IMR-90 (cell line): ENCODE measurements around the gene CD207. TPM values are rescaled to one million over a fixed set of nuclear protein-coding genes. Genes with fewer than 3 reads are reported as not detected.

Source experiments
- ATAC-seq: fragments of 200-7000 bp; cut with Tn5 transposase; 2 replicates; pipeline ENCODE4 v1.9.1; 2020; ENCODE audit warnings: low read depth, mild to moderate bottlenecking, moderate library complexity
- BruUV-seq: library from RNA; stranded (reverse); fragments of 400-500 nt; replicated peaks from 2 replicates; lab custom pipeline; 2021; lab: Mats Ljungman, UMichigan
- CTCF ChIA-PET: fragments of 300-600 bp; formaldehyde crosslinking; extraction: SDS; loops from one replicate; lab custom pipeline; 2021; ENCODE audit warnings: antibody characterized with exemption; lab: Yijun Ruan, JAX
- POLR2A ChIA-PET: fragments of 300-600 bp; sonication (Branson Sonifier 250); formaldehyde crosslinking; loops from one replicate; lab custom pipeline; 2022; ENCODE audit warnings: antibody characterized with exemption; ENCODE audit not compliant: unreplicated experiment; lab: Charles Lee
- DNase-seq: peaks from one replicate; pipeline ENCODE4 v3.0.0; 2013
- H2AFZ ChIP-seq: replicated peaks from 2 replicates; pipeline ENCODE3; 2013; ENCODE audit warnings: low read length, mild to moderate bottlenecking; ENCODE audit not compliant: poor library complexity
- H2AK5ac ChIP-seq: 2 replicates; pipeline ENCODE4 v1.6.1; 2013; ENCODE audit warnings: low read depth, low read length, inconsistent platforms
- H2AK9ac ChIP-seq: replicated peaks from 2 replicates; pipeline ENCODE3; 2013; ENCODE audit warnings: mild to moderate bottlenecking, low read depth, low read length, moderate library complexity; ENCODE audit not compliant: poor library complexity
- H2BK120ac ChIP-seq: 2 replicates; pipeline ENCODE4 v1.6.1; 2013; ENCODE audit warnings: low read depth, low read length, inconsistent platforms
- H2BK15ac ChIP-seq: 3 replicates; pipeline ENCODE4 v1.6.1; 2013; ENCODE audit warnings: low read depth, low read length, inconsistent platforms
- H2BK20ac ChIP-seq: 2 replicates; pipeline ENCODE4 v1.6.1; 2013; ENCODE audit warnings: low read depth, mild to moderate bottlenecking, inconsistent platforms, low read length, moderate library complexity
- H2BK5ac ChIP-seq: 2 replicates; pipeline ENCODE4 v1.6.1; 2013; ENCODE audit warnings: mild to moderate bottlenecking, low read depth, low read length, inconsistent platforms; ENCODE audit not compliant: poor library complexity, severe bottlenecking
- H3K14ac ChIP-seq: replicated peaks from 2 replicates; pipeline ENCODE4 v1.6.1; 2013; ENCODE audit warnings: low read depth, low read length, inconsistent platforms
- H3K18ac ChIP-seq: 2 replicates; pipeline ENCODE4 v1.6.1; 2013; ENCODE audit warnings: low read depth, low read length, control low read depth
- H3K23ac ChIP-seq: 2 replicates; pipeline ENCODE4 v1.6.1; 2013; ENCODE audit warnings: low read depth, low read length, inconsistent platforms
- H3K27ac ChIP-seq: 2 replicates; pipeline ENCODE4 v1.5.1; 2013; ENCODE audit warnings: mild to moderate bottlenecking, control low read depth, low read length; ENCODE audit not compliant: insufficient read depth
- H3K27me3 ChIP-seq: 2 replicates; pipeline ENCODE4 v1.6.1; 2013; ENCODE audit warnings: low read length; ENCODE audit not compliant: control insufficient read depth, insufficient read depth
- H3K36me3 ChIP-seq: 2 replicates; pipeline ENCODE4 v1.6.1; 2013; ENCODE audit warnings: low read length, mixed read lengths; ENCODE audit not compliant: control insufficient read depth, insufficient read depth
- H3K4ac ChIP-seq: 2 replicates; pipeline ENCODE4 v1.6.1; 2013; ENCODE audit warnings: low read depth, low read length, inconsistent platforms
- H3K4me1 ChIP-seq: 2 replicates; pipeline ENCODE4 v1.6.1; 2013; ENCODE audit warnings: low read length, mixed read lengths; ENCODE audit not compliant: control insufficient read depth, insufficient read depth
- H3K4me2 ChIP-seq: 2 replicates; pipeline ENCODE4 v1.6.1; 2013; ENCODE audit warnings: low read depth, mild to moderate bottlenecking, control low read depth, low read length, moderate library complexity
- H3K4me3 ChIP-seq: 2 replicates; pipeline ENCODE4 v1.5.1; 2013; ENCODE audit warnings: low read depth, mild to moderate bottlenecking, control low read depth, low read length, moderate library complexity; ENCODE audit not compliant: insufficient read depth
- H3K56ac ChIP-seq: 2 replicates; pipeline ENCODE4 v1.6.1; 2013; ENCODE audit warnings: low read length, inconsistent platforms; ENCODE audit not compliant: insufficient read depth; ENCODE audit errors: extremely low read depth
- H3K79me1 ChIP-seq, 2 experiments: 2 replicates each; pipeline ENCODE4 v1.6.1; 2013; ENCODE audit warnings: low read length in 2 of 2, inconsistent platforms in 1 of 2, low read depth in 1 of 2
- H3K9ac ChIP-seq: 2 replicates; pipeline ENCODE4 v1.6.1; 2013; ENCODE audit warnings: low read depth, low read length, control low read depth
- H3K9me1 ChIP-seq: 2 replicates; pipeline ENCODE4 v1.6.1; 2013; ENCODE audit warnings: low read length, inconsistent platforms; ENCODE audit not compliant: insufficient read depth
- H3K9me3 ChIP-seq: 2 replicates; pipeline ENCODE4 v1.6.1; 2013; ENCODE audit warnings: low read length; ENCODE audit not compliant: control insufficient read depth, insufficient read depth
- H4K20me1 ChIP-seq: 2 replicates; pipeline ENCODE4 v1.6.1; 2013; ENCODE audit warnings: low read length, inconsistent platforms; ENCODE audit not compliant: insufficient read depth
- H4K5ac ChIP-seq: 2 replicates; pipeline ENCODE4 v1.6.1; 2013; ENCODE audit warnings: mild to moderate bottlenecking, low read depth, low read length, control low read depth
- H4K8ac ChIP-seq, 2 experiments: 2 replicates each; pipeline ENCODE4 v1.6.1; 2013; ENCODE audit warnings: low read depth in 2 of 2, low read length in 2 of 2, control low read depth in 1 of 2, inconsistent platforms in 1 of 2
- H4K91ac ChIP-seq: 2 replicates; pipeline ENCODE4 v1.6.1; 2013; ENCODE audit warnings: low read depth, low read length, inconsistent platforms; ENCODE audit not compliant: insufficient read depth
- BHLHE40 ChIP-seq: fragments of 150-350 bp; IDR thresholded peaks from 2 replicates; pipeline ENCODE4 v1.6.1; 2016; ENCODE audit warnings: mild to moderate bottlenecking, low read depth, low read length
- CEBPB ChIP-seq: IDR thresholded peaks from 2 replicates; pipeline ENCODE4 v1.6.1; 2012; ENCODE audit warnings: low read depth, low read length, improper control_type of control experiment
- CHD1 ChIP-seq: IDR thresholded peaks from 2 replicates; pipeline ENCODE4 v1.6.1; 2012; ENCODE audit warnings: low read depth, low read length, improper control_type of control experiment
- CTCF ChIP-seq: conservative IDR thresholded peaks from 2 replicates; pipeline ENCODE4 v1.5.1; 2012; ENCODE audit warnings: mild to moderate bottlenecking, low read depth, low read length, improper control_type of control experiment
- ELK1 ChIP-seq: fragments of 150-350 bp; IDR thresholded peaks from 2 replicates; pipeline ENCODE4 v1.6.1; 2016; ENCODE audit warnings: low read depth, mild to moderate bottlenecking, low read length, moderate library complexity, borderline replicate concordance
- FOS ChIP-seq: fragments of 150-350 bp; IDR thresholded peaks from 2 replicates; pipeline ENCODE4 v1.6.1; 2016; ENCODE audit warnings: low read depth, low read length
- MAFK ChIP-seq: IDR thresholded peaks from 2 replicates; pipeline ENCODE4 v1.6.1; 2012; ENCODE audit warnings: low read depth, low read length, improper control_type of control experiment
- MAZ ChIP-seq: IDR thresholded peaks from 2 replicates; pipeline ENCODE4 v1.6.1; 2012; ENCODE audit warnings: low read depth, mild to moderate bottlenecking, low read length, improper control_type of control experiment, moderate library complexity, borderline replicate concordance
- MXI1 ChIP-seq: IDR thresholded peaks from 2 replicates; pipeline ENCODE4 v1.6.1; 2012; ENCODE audit warnings: low read depth, mild to moderate bottlenecking, low read length, moderate library complexity, borderline replicate concordance
- NFE2L2 ChIP-seq: fragments of 150-350 bp; IDR thresholded peaks from 2 replicates; pipeline ENCODE4 v1.6.1; 2016; ENCODE audit warnings: low read depth, mild to moderate bottlenecking, low read length
- POLR2A ChIP-seq: IDR thresholded peaks from 2 replicates; pipeline ENCODE4 v1.6.1; 2012; ENCODE audit warnings: mild to moderate bottlenecking, low read depth, low read length
- RAD21 ChIP-seq: IDR thresholded peaks from 2 replicates; pipeline ENCODE4 v1.6.1; 2012; ENCODE audit warnings: low read length, improper control_type of control experiment
- RCOR1 ChIP-seq: IDR thresholded peaks from 2 replicates; pipeline ENCODE4 v1.6.1; 2012; ENCODE audit warnings: mild to moderate bottlenecking, low read length, improper control_type of control experiment; ENCODE audit not compliant: insufficient replicate concordance
- RFX5 ChIP-seq: IDR thresholded peaks from 2 replicates; pipeline ENCODE4 v1.8.0; 2012; ENCODE audit warnings: low read depth, mild to moderate bottlenecking, low read length, moderate library complexity
- SMC3 ChIP-seq: fragments of 150-350 bp; IDR thresholded peaks from 2 replicates; pipeline ENCODE4 v1.6.1; 2016; ENCODE audit warnings: low read depth, mild to moderate bottlenecking, antibody characterized with exemption, low read length, moderate library complexity
- USF2 ChIP-seq: fragments of 150-350 bp; IDR thresholded peaks from 2 replicates; pipeline ENCODE4 v1.6.1; 2017; ENCODE audit warnings: mild to moderate bottlenecking, antibody characterized with exemption, low read length, low read depth
- WGBS, 2 experiments: methylation state at CpG; one replicate each; pipeline versions ENCODE4 v1.1.5 to v1.1.7; 2013; ENCODE audit warnings: missing lambda C conversion rate in 2 of 2; ENCODE audit not compliant: insufficient read length in 1 of 2; ENCODE audit errors: extremely low coverage in 2 of 2; 5-methylcytosine and 5-hydroxymethylcytosine counted together
- dilution Hi-C: fragments of 300-500 bp; cut with HindIII; formaldehyde crosslinking; loops from one replicate; pipeline ENCODE4 v1.14.3; 2018; ENCODE audit warnings: low sequenced_read_pairs; ENCODE audit not compliant: unreplicated experiment
- in situ Hi-C: fragments of 300-500 bp; cut with MboI; formaldehyde crosslinking; loops from 3 replicates; pipeline ENCODE4 v1.14.3; 2019; ENCODE audit warnings: low sequenced_read_pairs, inconsistent platforms, mixed read lengths
- intact Hi-C: fragments of 100-400 bp; cut with micrococcal nuclease; formaldehyde crosslinking; loops from 2 replicates; pipeline ENCODE4 v1.10.0; 2022
- polyA plus RNA-seq, 3 experiments: library from polyadenylated mRNA; depleted of rRNA; stranded (reverse); fragments of >200 nt; gene quantifications; 2 replicates each; pipeline ENCODE4 v1.2.3, GENCODE V29; 2012; ENCODE audit warnings: low replicate concordance in 1 of 3
- total RNA-seq: library from RNA; depleted of rRNA; stranded (reverse); fragments of >200 nt; gene quantifications from 2 replicates; pipeline ENCODE4 v1.2.3, GENCODE V29; 2012

Gene CD207
- total and polyA plus RNA-seq, 2 of the 4 experiments (the other 2 are of a cell fraction): not detected

- H2AFZ ChIP-seq: no peak overlapping the region
- in situ Hi-C loops: no loop called here
- H3K9me1 ChIP-seq: no peaks in the 10 kb centered on the region
- BruUV-seq: no TSS peak
- WGBS, 2 experiments: no CpG with 5 or more reads among the region's 1 CpG
- ATAC-seq: no peak
- no peak overlapping the region for H3K27ac ChIP-seq
- H3K27me3 ChIP-seq: peaks cover 7% of the 10 kb centered on the region
- no peaks in the 10 kb centered on the region for H3K9me3 ChIP-seq
- H3K23ac ChIP-seq: no peak overlapping the region
- intact Hi-C loops: no loop called here
- POLR2A ChIA-PET: no interaction called here
- H3K4me2 ChIP-seq: no peak overlapping the region
- H2BK5ac ChIP-seq: no peak overlapping the region
- no peak overlapping the region for H2AK9ac ChIP-seq
- no peak overlapping the region for H3K56ac ChIP-seq
- H3K4ac ChIP-seq: no peak overlapping the region
- no peak overlapping the region for H3K14ac ChIP-seq
- H3K4me3 ChIP-seq: no peak overlapping the region
- no peak for DNase-seq
- H3K9ac ChIP-seq: no peak overlapping the region
- H4K20me1 ChIP-seq: no peaks in the 10 kb centered on the region
- H2BK120ac ChIP-seq: no peak overlapping the region
- no peak overlapping the region for H2BK15ac ChIP-seq
- H3K36me3 ChIP-seq: no peaks in the 10 kb centered on the region
- H3K18ac ChIP-seq: no peak overlapping the region
- H4K8ac ChIP-seq: no peak overlapping the region
- H4K5ac ChIP-seq: no peak overlapping the region
- H2BK20ac ChIP-seq: no peak overlapping the region
- no peak overlapping the region for H4K91ac ChIP-seq
- no peaks in the 10 kb centered on the region for H3K79me1 ChIP-seq
- H3K4me1 ChIP-seq: no peaks in the 10 kb centered on the region
- no peak for TF ChIP-seq MAZ
- no peak for TF ChIP-seq ELK1
- no peak for TF ChIP-seq RAD21
- TF ChIP-seq RFX5: no peak
- no peak for TF ChIP-seq CEBPB
- no peak for TF ChIP-seq NFE2L2
- TF ChIP-seq USF2: no peak
- no peak for TF ChIP-seq BHLHE40
- TF ChIP-seq CTCF: no peak
- no peak for TF ChIP-seq MXI1
- TF ChIP-seq CHD1: no peak
- TF ChIP-seq SMC3: no peak
- TF ChIP-seq RCOR1: no peak
- no peak for TF ChIP-seq POLR2A
- TF ChIP-seq MAFK: no peak
- no peak for TF ChIP-seq FOS
- dilution Hi-C loops: no loop called here
- CTCF ChIA-PET: no interaction called here
- no peak overlapping the region for H2AK5ac ChIP-seq
Observed at GRCh38 chr2:70796262-70796661, 39.4 kb downstream of the CD207 start.
